Measurements from ENCODE around the gene POU6F2.

POU6F2 gene

GRCh38 chr7:39086638-39087360 lies 109.1 kb downstream of the POU6F2 start:
- TF ChIP-seq CTCF (IDR thresholded peaks at IDR 0.05; ENCODE audit: insufficient read depth, low read length): no peak
- TF ChIP-seq REST (IDR thresholded peaks at IDR 0.05; ENCODE audit: insufficient replicate concordance, low read depth): no peak
- TF ChIP-seq POLR2AphosphoS5 (IDR thresholded peaks at IDR 0.05; ENCODE audit: low read depth): no peak
- no peak for TF ChIP-seq SPI1 (IDR thresholded peaks at IDR 0.05; ENCODE audit: borderline replicate concordance, low read depth)
- no peak for TF ChIP-seq GABPA (IDR thresholded peaks at IDR 0.05; ENCODE audit: low read depth)
- no peak for DNase-seq (ENCODE audit: low read depth in 1 of 2, low spot score in 1 of 2)
- peaks cover 3% of the 10 kb centered on the region for H3K27me3 ChIP-seq (ENCODE audit: insufficient read depth, poor library complexity, severe bottlenecking)
- no peak overlapping the region for H3K27ac ChIP-seq (replicated peaks)
- no peak overlapping the region for H3K4me3 ChIP-seq (replicated peaks; ENCODE audit: insufficient read depth, low read length)

DNA sequence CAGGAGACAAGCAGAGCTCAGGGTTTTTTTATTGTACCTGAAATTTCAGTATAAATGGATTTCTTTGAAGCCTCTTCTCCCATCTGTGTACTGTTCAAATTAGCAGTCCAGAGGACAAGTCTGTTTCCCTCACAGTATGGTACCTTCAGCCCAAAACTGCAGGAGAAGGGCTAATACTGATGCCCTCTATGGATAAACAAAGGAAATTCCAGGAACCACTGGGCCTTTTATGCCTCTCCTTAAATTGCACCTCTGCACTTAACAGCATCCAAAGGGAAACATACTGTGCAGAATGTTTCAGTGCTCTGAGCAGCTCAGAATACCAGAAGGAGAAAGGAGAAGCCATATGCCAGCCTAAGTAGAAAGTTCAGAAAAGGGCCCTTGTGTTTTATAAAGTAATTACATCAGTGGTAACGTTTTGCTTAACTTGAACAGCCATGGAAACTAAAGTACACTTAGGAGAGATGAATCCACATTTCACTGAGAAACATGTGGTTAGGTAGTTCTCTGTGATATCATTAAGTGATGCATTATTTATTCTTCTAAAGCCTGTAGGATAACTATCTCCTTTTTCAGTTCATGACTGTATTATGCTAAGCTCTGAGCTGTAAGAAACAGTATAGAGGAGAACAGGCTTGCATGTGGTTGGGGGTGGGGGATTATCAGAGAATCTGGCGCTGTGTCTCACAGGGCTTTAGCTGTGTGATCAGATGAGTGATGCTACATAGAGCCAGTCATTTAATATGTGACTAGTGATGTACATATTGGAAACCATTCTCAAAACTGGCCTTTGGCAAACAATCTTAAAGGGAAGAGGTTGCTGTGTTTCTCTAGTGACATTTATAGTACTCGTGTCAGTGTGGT lies 111.3 kb downstream of the POU6F2 start:
- TF ChIP-seq POLR2AphosphoS5 (IDR thresholded peaks at IDR 0.05; ENCODE audit: low read depth): no peak
- TF ChIP-seq SPI1 (IDR thresholded peaks at IDR 0.05; ENCODE audit: borderline replicate concordance, low read depth): no peak
- no peak for TF ChIP-seq CTCF (IDR thresholded peaks at IDR 0.05; ENCODE audit: insufficient read depth, low read length)
- no peak for TF ChIP-seq REST (IDR thresholded peaks at IDR 0.05; ENCODE audit: insufficient replicate concordance, low read depth)
- no peak for TF ChIP-seq GABPA (IDR thresholded peaks at IDR 0.05; ENCODE audit: low read depth)
- Histone ChIP-seq H3K27me3 (ENCODE audit: insufficient read depth, poor library complexity, severe bottlenecking) (peaks cover 3% of the 10 kb centered on the region), H3K4me3 (replicated peaks; ENCODE audit: insufficient read depth, low read length) (no peak overlapping the region), H3K27ac (replicated peaks) (no peak overlapping the region)
- no peak for DNase-seq (ENCODE audit: low read depth in 1 of 2, low spot score in 1 of 2)

DNA sequence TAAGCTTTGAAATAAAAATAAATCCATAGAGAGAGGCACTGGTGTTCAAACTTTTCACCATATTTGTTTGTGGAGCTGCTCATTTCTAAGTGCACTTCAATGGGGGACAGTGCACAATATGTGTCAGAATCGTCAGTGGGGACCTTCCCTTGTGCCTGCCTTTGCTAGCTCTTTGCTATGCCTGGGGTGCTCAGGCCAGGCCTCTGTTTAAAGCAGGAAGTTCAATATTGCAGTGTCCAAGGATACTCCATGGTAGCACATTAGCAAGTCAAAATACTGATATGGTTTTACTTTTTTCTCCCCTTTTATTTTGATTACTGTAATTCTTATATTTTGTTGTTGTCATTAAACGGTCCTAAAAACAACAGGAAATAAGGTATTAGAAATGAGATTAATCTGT lies 113.4 kb downstream of the POU6F2 start:
- no peak overlapping the region for H3K27ac ChIP-seq (replicated peaks)
- DNase-seq (ENCODE audit: low read depth in 1 of 2, low spot score in 1 of 2): no peak
- no peak overlapping the region for H3K4me3 ChIP-seq (replicated peaks; ENCODE audit: insufficient read depth, low read length)
- TF ChIP-seq CTCF (IDR thresholded peaks at IDR 0.05; ENCODE audit: insufficient read depth, low read length) (no peak), SPI1 (IDR thresholded peaks at IDR 0.05; ENCODE audit: borderline replicate concordance, low read depth) (no peak), GABPA (IDR thresholded peaks at IDR 0.05; ENCODE audit: low read depth) (no peak), REST (IDR thresholded peaks at IDR 0.05; ENCODE audit: insufficient replicate concordance, low read depth) (no peak), POLR2AphosphoS5 (IDR thresholded peaks at IDR 0.05; ENCODE audit: low read depth) (no peak)
- H3K27me3 ChIP-seq (ENCODE audit: insufficient read depth, poor library complexity, severe bottlenecking): peaks cover 3% of the 10 kb centered on the region

All from HL-60 (cell line).